ENCODE measurements around the gene ACLY. TPM values are rescaled to one million over a fixed set of nuclear protein-coding genes. Genes with fewer than 3 reads are reported as not detected.

ACLY gene
- total and polyA plus RNA-seq, 2 of the 13 experiments (the other 11 are each of a cell fraction or from before 2014, with no cell fraction given): 111 to 218 TPM

DNA sequence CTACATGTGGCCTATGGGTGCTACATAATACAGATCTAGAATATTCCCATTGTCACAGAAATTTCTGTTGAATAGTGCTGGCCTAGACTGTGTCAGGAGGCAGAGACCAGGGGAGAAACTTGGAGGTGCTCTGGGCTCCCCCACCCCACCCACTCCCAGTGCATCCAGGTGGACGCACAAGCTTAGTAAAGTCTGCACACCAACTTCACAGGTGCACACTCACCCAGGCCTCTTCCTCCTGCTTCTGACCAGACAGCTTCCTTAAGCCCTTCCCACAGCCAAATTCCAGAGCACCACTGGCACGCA lies 40.2 kb upstream of the ACLY start (continued):
- TF ChIP-seq, protein P1, sequence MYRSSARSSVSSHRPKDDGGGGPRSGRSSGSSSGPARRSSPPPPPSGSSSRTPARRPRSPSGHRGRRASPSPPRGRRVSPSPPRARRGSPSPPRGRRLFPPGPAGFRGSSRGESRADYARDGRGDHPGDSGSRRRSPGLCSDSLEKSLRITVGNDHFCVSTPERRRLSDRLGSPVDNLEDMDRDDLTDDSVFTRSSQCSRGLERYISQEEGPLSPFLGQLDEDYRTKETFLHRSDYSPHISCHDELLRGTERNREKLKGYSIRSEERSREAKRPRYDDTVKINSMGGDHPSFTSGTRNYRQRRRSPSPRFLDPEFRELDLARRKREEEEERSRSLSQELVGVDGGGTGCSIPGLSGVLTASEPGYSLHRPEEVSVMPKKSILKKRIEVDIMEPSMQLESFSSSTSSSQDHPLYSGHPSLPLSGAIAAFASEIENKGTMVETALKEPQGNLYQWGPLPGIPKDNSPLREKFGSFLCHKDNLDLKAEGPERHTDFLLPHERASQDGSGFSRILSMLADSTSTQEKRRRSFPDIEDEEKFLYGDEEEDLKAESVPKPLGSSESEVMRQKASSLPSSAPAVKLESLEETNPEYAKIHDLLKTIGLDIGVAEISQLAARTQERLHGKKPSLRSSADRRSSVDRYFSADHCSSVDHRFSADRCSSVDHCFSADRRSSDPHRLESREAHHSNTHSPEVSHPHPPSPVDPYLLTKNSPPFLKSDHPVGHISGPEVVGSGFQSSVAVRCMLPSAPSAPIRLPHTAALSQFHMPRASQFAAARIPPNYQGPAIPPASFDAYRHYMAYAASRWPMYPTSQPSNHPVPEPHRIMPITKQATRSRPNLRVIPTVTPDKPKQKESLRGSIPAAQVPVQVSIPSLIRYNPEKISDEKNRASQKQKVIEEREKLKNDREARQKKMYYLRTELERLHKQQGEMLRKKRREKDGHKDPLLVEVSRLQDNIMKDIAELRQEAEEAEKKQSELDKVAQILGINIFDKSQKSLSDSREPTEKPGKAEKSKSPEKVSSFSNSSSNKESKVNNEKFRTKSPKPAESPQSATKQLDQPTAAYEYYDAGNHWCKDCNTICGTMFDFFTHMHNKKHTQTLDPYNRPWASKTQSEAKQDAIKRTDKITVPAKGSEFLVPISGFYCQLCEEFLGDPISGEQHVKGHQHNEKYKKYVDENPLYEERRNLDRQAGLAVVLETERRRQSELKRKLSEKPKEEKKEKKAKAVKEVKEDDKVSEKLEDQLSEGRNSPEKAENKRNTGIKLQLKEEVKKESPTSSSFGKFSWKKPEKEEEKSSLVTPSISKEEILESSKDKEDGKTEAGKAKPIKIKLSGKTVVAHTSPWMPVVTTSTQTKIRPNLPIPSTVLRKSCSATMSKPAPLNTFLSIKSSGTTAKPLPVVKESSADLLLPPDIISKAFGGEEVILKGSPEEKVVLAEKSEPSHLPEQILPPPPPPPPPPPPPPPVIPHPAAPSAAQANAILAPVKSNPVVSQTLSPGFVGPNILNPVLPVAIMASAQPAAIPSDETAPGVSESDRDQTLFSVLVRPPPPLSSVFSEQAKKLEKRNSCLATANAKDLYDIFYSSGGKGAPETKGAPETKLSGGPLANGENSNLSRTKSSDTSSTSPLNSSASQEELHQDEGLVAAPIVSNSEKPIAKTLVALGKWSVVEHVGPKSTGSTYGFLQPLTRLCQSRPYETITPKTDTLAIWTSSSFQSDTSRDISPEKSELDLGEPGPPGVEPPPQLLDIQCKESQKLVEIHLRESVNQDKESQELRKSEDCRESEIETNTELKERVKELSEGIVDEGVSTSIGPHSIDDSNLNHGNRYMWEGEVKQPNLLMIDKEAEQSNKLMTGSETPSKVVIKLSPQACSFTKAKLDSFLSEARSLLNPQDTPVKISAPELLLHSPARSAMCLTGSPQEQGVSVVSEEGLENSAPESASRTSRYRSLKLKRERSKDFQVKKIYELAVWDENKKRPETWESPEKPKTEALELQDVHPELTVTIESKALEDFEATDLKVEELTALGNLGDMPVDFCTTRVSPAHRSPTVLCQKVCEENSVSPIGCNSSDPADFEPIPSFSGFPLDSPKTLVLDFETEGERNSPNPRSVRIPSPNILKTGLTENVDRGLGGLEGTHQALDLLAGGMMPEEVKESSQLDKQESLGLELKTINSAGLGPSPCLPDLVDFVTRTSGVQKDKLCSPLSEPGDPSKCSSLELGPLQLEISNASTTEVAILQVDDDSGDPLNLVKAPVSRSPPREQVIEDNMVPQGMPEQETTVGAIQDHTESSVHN (CRISPR knock-in tag; IDR thresholded peaks at IDR 0.05): no peak
- TF ChIP-seq NCOR1 (IDR thresholded peaks at IDR 0.05; ENCODE audit: borderline replicate concordance, low read length) (no peak), FOXK2 (IDR thresholded peaks at IDR 0.05) (no peak), HDAC1 (CRISPR knock-in tag; IDR thresholded peaks at IDR 0.05) (peak; percentile 13; the same call in 1 of the 2 replicates), ZFP41 (CRISPR knock-in tag; IDR thresholded peaks at IDR 0.05; ENCODE audit: borderline replicate concordance) (0 out of 2 replicates have a peak, but pooled peaks have one; percentile 44), CBX5 (CRISPR knock-in tag; IDR thresholded peaks at IDR 0.05; ENCODE audit: borderline replicate concordance) (no peak), KLF13 (CRISPR knock-in tag; IDR thresholded peaks at IDR 0.05) (0 out of 2 replicates have a peak, but pooled peaks have one; percentile 23), ZNF446 (CRISPR knock-in tag; IDR thresholded peaks at IDR 0.05) (no peak)
- TF ChIP-seq, protein P2, sequence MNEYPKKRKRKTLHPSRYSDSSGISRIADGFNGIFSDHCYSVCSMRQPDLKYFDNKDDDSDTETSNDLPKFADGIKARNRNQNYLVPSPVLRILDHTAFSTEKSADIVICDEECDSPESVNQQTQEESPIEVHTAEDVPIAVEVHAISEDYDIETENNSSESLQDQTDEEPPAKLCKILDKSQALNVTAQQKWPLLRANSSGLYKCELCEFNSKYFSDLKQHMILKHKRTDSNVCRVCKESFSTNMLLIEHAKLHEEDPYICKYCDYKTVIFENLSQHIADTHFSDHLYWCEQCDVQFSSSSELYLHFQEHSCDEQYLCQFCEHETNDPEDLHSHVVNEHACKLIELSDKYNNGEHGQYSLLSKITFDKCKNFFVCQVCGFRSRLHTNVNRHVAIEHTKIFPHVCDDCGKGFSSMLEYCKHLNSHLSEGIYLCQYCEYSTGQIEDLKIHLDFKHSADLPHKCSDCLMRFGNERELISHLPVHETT (CRISPR knock-in tag; conservative IDR thresholded peaks at IDR 0.05): no peak

Measured in HepG2 (cell line).